ENCODE data around the gene CNPPD1.

CNPPD1 gene

GRCh38 chr2:219163156-219163555, 13.6 kb downstream of the CNPPD1 start:
- H3K4me2 ChIP-seq (ENCODE audit: low read length) = no peak overlapping the region
- H2AFZ ChIP-seq (ENCODE audit: low read depth, low read length) = no peak overlapping the region
- no peak overlapping the region for H3K4me3 ChIP-seq (ENCODE audit: low read length)
- no peaks in the 10 kb centered on the region for H4K20me1 ChIP-seq (ENCODE audit: insufficient read depth, low read length)
- no peaks in the 10 kb centered on the region for H3K36me3 ChIP-seq (replicated peaks; ENCODE audit: low read depth, low read length)
- H3K27ac ChIP-seq (ENCODE audit: low read length) = no peak overlapping the region
- H3K9ac ChIP-seq (ENCODE audit: low read length) = no peak overlapping the region
- H3K4me1 ChIP-seq (ENCODE audit: low read length) = peaks cover 4% of the 10 kb centered on the region; the same call in 1 of the 2 replicates
- H3K27me3 ChIP-seq (ENCODE audit: low read depth, low read length) = no peaks in the 10 kb centered on the region
- no peaks in the 10 kb centered on the region for H3K79me2 ChIP-seq (ENCODE audit: low read length)
- H3K9me3 ChIP-seq (ENCODE audit: insufficient read depth, low read length) = no peaks in the 10 kb centered on the region
- TF ChIP-seq EZH2phosphoT487 (IDR thresholded peaks at IDR 0.05; ENCODE audit: low read depth) = no peak
- TF ChIP-seq, protein P1, sequence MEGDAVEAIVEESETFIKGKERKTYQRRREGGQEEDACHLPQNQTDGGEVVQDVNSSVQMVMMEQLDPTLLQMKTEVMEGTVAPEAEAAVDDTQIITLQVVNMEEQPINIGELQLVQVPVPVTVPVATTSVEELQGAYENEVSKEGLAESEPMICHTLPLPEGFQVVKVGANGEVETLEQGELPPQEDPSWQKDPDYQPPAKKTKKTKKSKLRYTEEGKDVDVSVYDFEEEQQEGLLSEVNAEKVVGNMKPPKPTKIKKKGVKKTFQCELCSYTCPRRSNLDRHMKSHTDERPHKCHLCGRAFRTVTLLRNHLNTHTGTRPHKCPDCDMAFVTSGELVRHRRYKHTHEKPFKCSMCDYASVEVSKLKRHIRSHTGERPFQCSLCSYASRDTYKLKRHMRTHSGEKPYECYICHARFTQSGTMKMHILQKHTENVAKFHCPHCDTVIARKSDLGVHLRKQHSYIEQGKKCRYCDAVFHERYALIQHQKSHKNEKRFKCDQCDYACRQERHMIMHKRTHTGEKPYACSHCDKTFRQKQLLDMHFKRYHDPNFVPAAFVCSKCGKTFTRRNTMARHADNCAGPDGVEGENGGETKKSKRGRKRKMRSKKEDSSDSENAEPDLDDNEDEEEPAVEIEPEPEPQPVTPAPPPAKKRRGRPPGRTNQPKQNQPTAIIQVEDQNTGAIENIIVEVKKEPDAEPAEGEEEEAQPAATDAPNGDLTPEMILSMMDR (IDR thresholded peaks at IDR 0.05; ENCODE audit: low read depth, low read length) = no peak

GRCh38 chr2:219161097-219161496, 15.6 kb downstream of the CNPPD1 start:
- Histone ChIP-seq H4K20me1 (ENCODE audit: insufficient read depth, low read length) (no peaks in the 10 kb centered on the region), H3K4me1 (ENCODE audit: low read length) (peaks cover 4% of the 10 kb centered on the region; the same call in 1 of the 2 replicates), H3K9ac (ENCODE audit: low read length) (peak overlapping the region; percentile 73), H3K4me3 (ENCODE audit: low read length) (peak overlapping the region; percentile 84), H3K79me2 (ENCODE audit: low read length) (no peaks in the 10 kb centered on the region), H3K36me3 (replicated peaks; ENCODE audit: low read depth, low read length) (no peaks in the 10 kb centered on the region), H2AFZ (ENCODE audit: low read depth, low read length) (no peak overlapping the region), H3K9me3 (ENCODE audit: insufficient read depth, low read length) (no peaks in the 10 kb centered on the region), H3K27ac (ENCODE audit: low read length) (no peak overlapping the region), H3K4me2 (ENCODE audit: low read length) (peak overlapping the region; percentile 53), H3K27me3 (ENCODE audit: low read depth, low read length) (no peaks in the 10 kb centered on the region)
- no peak for TF ChIP-seq EZH2phosphoT487 (IDR thresholded peaks at IDR 0.05; ENCODE audit: low read depth)
- TF ChIP-seq, protein P1 (IDR thresholded peaks at IDR 0.05; ENCODE audit: low read depth, low read length) = no peak

- H2AFZ ChIP-seq (ENCODE audit: low read depth, low read length) = peak within 1 kb of the TSS; percentile 88; the same call in 1 of the 2 replicates
- H4K20me1 ChIP-seq (ENCODE audit: insufficient read depth, low read length) = no peaks in the 10 kb centered on the region
- H3K79me2 ChIP-seq (ENCODE audit: low read length) = no peaks in the 10 kb centered on the region
- peak within 1 kb of the TSS; percentile 84 for H3K4me3 ChIP-seq (ENCODE audit: low read length)
- peak within 1 kb of the TSS; percentile 87 for H3K4me2 ChIP-seq (ENCODE audit: low read length)
- TF ChIP-seq EZH2phosphoT487 (IDR thresholded peaks at IDR 0.05; ENCODE audit: low read depth) = no peak
- TF ChIP-seq, protein P1 (IDR thresholded peaks at IDR 0.05; ENCODE audit: low read depth, low read length) = peak; percentile 76
- H3K27ac ChIP-seq (ENCODE audit: low read length) = peak within 1 kb of the TSS; percentile 73
- H3K27me3 ChIP-seq (ENCODE audit: low read depth, low read length) = no peaks in the 10 kb centered on the region
- H3K36me3 ChIP-seq (replicated peaks; ENCODE audit: low read depth, low read length) = no peaks in the 10 kb centered on the region
- peaks cover 4% of the 10 kb centered on the region; the same call in 1 of the 2 replicates for H3K4me1 ChIP-seq (ENCODE audit: low read length)
- peak within 1 kb of the TSS; percentile 73 for H3K9ac ChIP-seq (ENCODE audit: low read length)
- H3K9me3 ChIP-seq (ENCODE audit: insufficient read depth, low read length) = no peaks in the 10 kb centered on the region
Observed at GRCh38 chr2:219160186-219161017, 16.3 kb downstream of the CNPPD1 start, which contains the start of gene NHEJ1. Gene NHEJ1 (minus strand): TSS chr2:219160815. CDS start chr2:219158362, 2,453 bp downstream.

- Histone ChIP-seq H3K27me3 (ENCODE audit: low read depth, low read length) (no peaks in the 10 kb centered on the region), H3K9me3 (ENCODE audit: insufficient read depth, low read length) (no peaks in the 10 kb centered on the region), H3K79me2 (ENCODE audit: low read length) (no peaks in the 10 kb centered on the region), H3K4me2 (ENCODE audit: low read length) (peak overlapping the region; percentile 87), H2AFZ (ENCODE audit: low read depth, low read length) (peak overlapping the region; percentile 88; the same call in 1 of the 2 replicates), H3K4me1 (ENCODE audit: low read length) (peaks cover 4% of the 10 kb centered on the region; the same call in 1 of the 2 replicates), H3K4me3 (ENCODE audit: low read length) (peak overlapping the region; percentile 84), H3K27ac (ENCODE audit: low read length) (no peak overlapping the region), H3K9ac (ENCODE audit: low read length) (peak overlapping the region; percentile 60), H4K20me1 (ENCODE audit: insufficient read depth, low read length) (no peaks in the 10 kb centered on the region), H3K36me3 (replicated peaks; ENCODE audit: low read depth, low read length) (no peaks in the 10 kb centered on the region)
- TF ChIP-seq EZH2phosphoT487 (IDR thresholded peaks at IDR 0.05; ENCODE audit: low read depth) = no peak
- TF ChIP-seq, protein P1 (IDR thresholded peaks at IDR 0.05; ENCODE audit: low read depth, low read length) = no peak
Observed at GRCh38 chr2:219159771-219160185, 16.9 kb downstream of the CNPPD1 start.
